ENCODE data around the gene AGTRAP.
A peak's percentile ranks its signal among the peaks of the same experiment; 100 is the strongest.

Gene AGTRAP

GRCh38 chr1:11736746-11737639, 1.1 kb downstream of the AGTRAP start:
- no peak for DNase-seq (ENCODE audit: low read depth in 2 of 2)

GRCh38 chr1:11738096-11738495, 2.2 kb downstream of the AGTRAP start:
- no peak for DNase-seq (ENCODE audit: low read depth in 2 of 2)

GRCh38 chr1:11738783-11739182, 2.8 kb downstream of the AGTRAP start:
- no peak for DNase-seq (ENCODE audit: low read depth in 2 of 2)

GRCh38 chr1:11740258-11741192, 4.6 kb downstream of the AGTRAP start:
- DNase-seq (ENCODE audit: low read depth in 2 of 2), result no peak

GRCh38 chr1:11741482-11741881, 5.5 kb downstream of the AGTRAP start:
- no peak for DNase-seq (ENCODE audit: low read depth in 2 of 2)

- DNase-seq (ENCODE audit: low read depth in 2 of 2), result no peak
These were observed 6.1 kb downstream of the AGTRAP start for GRCh38 chr1:11741919-11742558.

- no peak for DNase-seq (ENCODE audit: low read depth in 2 of 2)
These were observed 8.4 kb downstream of the AGTRAP start for GRCh38 chr1:11744287-11744686.

- DNase-seq (ENCODE audit: low read depth in 2 of 2), result no peak
These were observed 10.2 kb downstream of the AGTRAP start for GRCh38 chr1:11746092-11746491.

GRCh38 chr1:11746795-11747487, 11.0 kb downstream of the AGTRAP start:
- no peak for DNase-seq (ENCODE audit: low read depth in 2 of 2)

GRCh38 chr1:11748294-11749202, 12.6 kb downstream of the AGTRAP start:
- DNase-seq (ENCODE audit: low read depth in 2 of 2), result no peak

- DNase-seq (ENCODE audit: low read depth in 2 of 2), result peak; percentile 33 to 40
These were observed 13.3 kb downstream of the AGTRAP start for GRCh38 chr1:11749203-11749689.

- no peak for DNase-seq (ENCODE audit: low read depth in 2 of 2)
These were observed 14.1 kb downstream of the AGTRAP start for GRCh38 chr1:11749996-11750395.

GRCh38 chr1:11751087-11751486, 15.2 kb downstream of the AGTRAP start:
- DNase-seq (ENCODE audit: low read depth in 2 of 2), result no peak

GRCh38 chr1:11752359-11753088, 16.6 kb downstream of the AGTRAP start:
- no peak for DNase-seq (ENCODE audit: low read depth in 2 of 2)

- no peak for DNase-seq (ENCODE audit: low read depth in 2 of 2)
These were observed 17.7 kb downstream of the AGTRAP start for GRCh38 chr1:11753555-11754208.

- DNase-seq (ENCODE audit: low read depth in 2 of 2), result no peak
These were observed 21.1 kb downstream of the AGTRAP start for GRCh38 chr1:11757047-11757446.

- DNase-seq (ENCODE audit: low read depth in 2 of 2), result no peak
These were observed 23.9 kb downstream of the AGTRAP start for GRCh38 chr1:11759791-11760190.

GRCh38 chr1:11761285-11761684, 25.3 kb downstream of the AGTRAP start:
- no peak for DNase-seq (ENCODE audit: low read depth in 2 of 2)

GRCh38 chr1:11761988-11762406, 26.1 kb downstream of the AGTRAP start, which contains the start of gene C1orf167:
C1orf167 (plus strand) TSS chr1:11762193; CDS start chr1:11764401, 2,208 bp downstream.
- peak in 1 of 2 donors; percentile 29 for DNase-seq (ENCODE audit: low read depth in 2 of 2)

Measured in stimulated activated CD4-positive, alpha-beta T cell treated with anti-CD3 and anti-CD28 coated beads, Interleukin-15, amount 100 ng/mL, for 48 hours (primary cell).